ENCODE data around the gene RBPMS2.

The RBPMS2 gene

DNA sequence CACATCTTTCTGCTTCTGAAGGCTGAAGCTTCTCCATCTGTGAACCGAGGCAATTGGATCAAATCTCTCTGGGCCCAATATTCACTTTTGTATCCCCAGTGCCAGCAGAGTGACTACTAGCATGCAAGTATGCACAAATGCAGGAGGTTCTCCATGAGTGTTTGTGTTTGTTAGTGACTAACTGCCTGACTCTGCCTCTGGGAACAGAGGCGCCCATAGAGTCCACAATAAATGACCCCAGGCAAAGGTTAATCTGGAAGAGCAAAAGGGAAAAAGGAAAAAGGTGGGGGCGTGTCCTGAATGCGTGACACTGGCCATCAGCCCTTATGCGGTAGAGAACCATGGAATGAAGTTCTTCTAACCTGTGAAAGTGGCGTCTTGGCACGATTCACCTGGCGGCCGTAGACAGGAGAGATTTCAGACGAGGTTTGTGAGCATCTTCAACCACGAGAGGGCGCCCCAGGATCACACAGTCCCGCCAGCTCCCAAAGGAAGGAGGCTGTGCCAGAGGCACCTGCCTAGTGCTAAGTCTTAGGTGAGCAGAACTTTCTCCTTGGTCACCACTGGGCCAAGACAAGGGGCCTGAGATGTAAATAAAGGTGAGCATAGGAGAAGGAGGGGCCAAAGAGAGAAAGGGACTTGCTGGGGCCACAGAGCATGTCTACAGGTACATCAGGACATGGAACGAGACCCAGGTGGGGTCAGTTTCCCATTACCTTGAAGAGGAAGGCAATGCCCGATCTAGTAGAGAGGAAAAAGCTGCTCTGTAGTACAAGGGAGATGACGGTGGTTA lies 44.2 kb downstream of the RBPMS2 start:
- peak; percentile 20 to 23 for DNase-seq (ENCODE audit: low read depth in 2 of 2)

DNA sequence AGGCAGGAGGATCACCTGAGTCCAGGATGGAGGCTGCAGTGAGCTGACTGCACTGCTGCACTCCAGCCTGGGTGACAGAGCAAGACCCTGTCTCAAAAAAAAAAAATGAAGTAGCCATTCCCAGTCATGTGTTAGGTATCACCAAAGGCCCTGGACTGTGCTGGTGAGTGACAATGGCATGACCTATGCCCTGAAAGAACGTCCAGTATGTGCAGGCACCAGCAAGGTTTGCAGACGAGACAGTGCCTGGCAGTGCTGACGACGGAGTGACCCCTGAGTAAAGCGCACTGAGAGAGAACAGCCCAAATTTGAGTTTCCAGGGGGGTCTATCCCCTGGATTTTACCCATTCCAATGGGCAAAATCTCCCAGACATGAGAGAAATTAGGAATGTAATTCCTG lies 45.2 kb downstream of the RBPMS2 start:
- DNase-seq (ENCODE audit: low read depth in 2 of 2): no peak

DNA sequence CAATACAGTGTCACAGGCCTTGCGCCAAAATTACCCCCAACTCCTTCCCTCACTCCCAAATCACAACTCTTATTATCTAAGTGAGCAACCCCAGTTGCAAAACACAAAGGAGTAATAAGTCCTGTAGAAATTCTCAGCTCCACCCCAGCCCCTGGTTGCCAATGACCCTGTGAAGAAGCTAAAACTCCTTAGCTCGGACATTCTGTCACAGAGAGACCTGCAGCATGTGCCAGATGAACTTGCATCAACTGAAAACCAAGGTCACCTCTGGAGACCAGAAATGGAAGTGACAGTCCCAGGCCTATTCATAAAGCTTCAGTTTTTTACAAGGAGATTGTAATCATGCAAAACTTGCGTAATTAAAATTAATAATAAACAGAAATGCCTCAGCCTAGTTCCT lies 55.2 kb downstream of the RBPMS2 start:
- DNase-seq (ENCODE audit: low read depth in 2 of 2): no peak

DNA sequence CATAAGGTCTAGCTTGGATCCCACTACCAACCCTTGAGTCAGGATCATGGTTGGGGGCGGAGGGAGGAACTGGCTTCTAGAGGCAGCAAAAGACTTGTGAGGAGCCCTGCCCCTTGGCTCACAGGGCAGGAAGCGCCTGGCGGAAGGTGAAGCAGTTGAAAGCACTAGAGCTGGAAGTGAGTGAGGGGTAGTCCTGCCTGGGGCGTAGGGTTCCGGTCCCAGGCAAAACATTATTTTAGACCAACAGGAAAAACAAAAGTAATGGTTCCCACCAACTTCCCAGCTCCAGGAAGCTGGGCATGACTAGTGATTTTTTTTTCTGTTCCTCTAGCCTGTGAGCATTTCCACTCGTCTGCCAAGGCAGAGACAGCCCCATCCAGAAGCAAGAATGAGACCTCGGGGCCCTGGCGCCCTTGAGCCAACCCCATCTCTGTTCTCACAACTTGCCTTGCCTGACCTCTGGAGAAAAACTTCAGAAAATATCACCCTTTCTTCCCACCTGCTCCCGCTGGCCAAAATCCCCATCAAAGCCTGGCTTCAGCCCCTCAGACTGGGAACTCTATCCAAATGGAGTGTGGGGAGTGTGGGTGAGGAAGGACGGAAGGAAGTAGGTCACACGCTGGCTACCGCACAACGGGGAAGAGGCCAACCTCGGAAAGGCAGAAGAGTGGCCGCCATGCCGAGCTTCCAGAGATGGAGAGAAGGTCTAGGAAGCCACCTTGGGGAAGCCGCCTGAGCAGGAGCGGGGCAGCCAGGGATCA lies 57.5 kb downstream of the RBPMS2 start:
- DNase-seq (ENCODE audit: low read depth in 2 of 2): no peak

DNA sequence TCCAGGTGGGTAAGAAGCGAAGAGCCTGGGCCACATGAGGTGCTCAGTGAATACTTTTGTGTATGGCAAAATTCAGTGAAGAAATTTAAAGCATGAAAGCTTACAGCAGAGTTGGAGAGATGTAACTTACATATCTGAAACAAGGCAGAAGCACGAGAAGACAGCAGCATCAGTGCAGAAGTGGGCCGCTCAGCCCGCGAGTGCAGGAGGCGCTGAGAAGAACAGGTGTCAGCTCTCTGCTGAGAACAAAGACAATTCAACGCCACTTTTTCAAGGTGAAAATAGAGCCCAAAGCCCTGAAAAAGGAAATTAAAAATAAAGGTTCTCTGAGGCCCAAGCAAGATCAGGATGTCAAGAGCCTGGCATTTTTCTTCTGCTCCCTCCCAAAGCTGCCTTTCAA lies 58.3 kb downstream of the RBPMS2 start:
- no peak for DNase-seq (ENCODE audit: low read depth in 2 of 2)

DNA sequence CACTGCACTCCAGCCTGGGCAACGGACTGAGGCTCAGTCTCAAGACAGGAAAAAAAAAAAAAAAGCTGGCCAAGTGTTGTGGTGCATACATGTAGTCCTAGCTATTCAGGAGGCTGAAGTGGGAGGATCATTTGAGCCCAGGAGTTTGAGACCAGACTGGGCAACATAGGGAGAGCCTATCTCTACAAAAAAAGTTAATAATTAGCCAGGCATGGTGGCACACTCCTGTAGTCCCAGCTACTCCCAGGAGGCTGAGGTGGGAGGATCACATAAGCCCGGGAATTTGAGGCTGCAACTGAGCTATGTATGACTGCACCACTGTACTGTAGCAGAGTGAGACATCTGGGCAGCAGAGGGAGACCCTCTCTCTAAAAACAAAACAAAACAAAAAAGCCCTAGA lies 58.9 kb downstream of the RBPMS2 start:
- no peak for DNase-seq (ENCODE audit: low read depth in 2 of 2)

DNA sequence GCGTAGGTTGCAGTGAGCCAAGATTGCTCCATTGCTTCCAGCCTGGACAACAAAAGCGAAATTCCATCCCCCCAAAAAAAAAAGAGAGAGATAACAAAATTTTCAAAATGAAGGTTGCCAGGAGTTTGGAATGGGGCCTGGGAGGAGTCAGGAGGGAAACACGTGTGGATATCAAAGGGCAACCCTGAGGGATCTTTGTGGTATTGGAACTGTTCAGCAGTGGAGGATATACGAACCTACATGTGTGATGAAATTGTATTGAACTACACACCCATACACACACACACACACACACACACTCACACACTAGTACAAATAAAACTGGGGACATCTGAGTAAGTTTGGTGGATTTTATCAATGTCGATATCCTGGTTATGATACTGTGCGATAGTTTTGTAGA lies 61.8 kb downstream of the RBPMS2 start:
- no peak for DNase-seq (ENCODE audit: low read depth in 2 of 2)

DNA sequence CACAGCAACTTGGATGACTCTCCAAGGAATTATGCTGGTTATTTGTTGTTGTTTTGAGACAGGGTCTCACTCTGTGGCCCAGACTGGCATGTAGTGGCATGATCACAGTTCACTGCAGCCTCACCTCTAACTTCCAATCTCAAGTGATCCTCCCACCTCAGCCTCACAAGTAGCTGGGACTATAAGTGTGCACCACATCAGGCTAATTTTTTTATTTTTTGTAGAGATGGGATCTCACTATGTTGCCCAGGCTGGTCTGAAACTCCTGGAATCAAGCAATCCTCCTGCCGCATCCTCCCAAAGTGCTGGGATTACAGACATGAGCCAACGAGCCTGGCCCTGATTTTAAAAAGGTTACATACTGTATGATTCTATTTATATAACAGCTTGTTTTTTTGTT lies 63.0 kb downstream of the RBPMS2 start:
- DNase-seq (ENCODE audit: low read depth in 2 of 2): no peak

DNA sequence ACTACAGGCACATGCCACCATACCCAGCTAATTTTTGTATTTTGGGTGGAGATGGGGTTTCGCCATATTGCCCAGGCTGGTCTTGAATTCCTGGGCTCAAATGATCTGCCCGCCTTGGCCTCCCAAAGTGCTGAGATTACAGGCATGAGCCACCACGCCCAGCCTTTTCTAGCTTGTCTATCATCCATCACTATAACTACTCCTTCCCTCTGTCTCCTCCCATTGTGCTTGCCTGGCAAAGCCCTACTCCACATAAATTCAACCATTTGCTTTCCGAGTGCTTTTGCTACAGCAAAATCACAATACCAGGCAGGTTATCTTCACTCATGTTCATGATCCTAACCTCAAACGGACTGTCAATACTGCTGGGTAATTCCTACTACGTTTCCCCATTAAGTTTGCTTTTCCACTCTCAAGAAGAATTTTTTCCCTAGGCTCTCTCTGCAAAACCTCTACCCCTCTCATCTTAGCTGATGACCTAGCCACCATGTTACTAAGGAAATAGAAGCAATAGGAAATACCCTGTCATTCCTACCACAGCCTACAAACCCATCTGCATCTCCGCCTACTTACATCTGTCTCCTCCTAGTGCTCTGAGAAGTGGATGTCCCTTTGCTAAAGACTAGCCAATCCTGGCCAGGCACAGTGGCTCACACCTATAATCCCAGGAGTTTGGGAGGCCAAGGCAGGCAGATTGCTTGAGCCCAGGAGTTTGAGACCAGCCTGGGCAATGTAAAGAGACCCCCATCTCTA lies 64.5 kb downstream of the RBPMS2 start:
- no peak for DNase-seq (ENCODE audit: low read depth in 2 of 2)

DNA sequence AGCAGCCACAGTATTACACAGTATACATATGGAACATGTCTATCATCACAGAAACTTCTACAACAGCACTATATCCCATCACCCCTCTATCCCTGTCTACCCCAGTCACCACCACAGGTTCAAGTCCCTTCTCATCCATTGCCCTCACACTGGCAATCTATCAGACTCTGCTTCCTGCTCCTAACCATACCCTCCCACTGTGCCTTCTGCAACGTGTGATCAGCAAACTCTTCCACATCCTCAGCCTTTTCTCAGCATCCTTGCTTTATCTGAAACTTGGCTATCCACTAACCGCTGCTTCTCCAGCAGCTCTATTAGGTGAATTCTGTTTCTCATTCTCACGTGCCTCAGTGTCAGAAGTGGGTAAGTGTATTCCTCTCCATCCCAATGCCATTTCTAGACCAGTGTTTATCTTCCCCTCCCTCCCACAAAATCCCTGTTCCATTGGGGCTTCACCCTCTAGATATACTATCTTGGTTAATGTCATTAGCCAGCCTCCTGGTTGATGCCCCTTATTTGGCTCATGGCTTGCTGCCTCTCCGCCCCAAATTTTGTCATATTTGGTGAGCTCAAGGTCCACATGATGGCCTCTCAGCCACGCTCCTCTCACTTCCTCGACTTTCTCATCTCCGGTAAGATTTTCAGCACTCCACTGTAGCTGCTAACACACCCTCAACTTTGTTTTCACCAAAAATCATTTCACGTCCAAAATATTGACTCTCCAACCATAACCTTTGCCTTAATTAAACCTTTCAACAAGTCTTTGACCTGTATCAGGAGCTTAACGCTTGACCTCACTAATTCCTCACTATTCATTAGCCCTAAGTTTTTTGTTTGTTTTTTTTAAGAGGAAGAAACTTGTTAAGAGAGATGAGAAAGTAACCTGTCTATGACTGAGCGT lies 69.1 kb downstream of the RBPMS2 start:
- DNase-seq (ENCODE audit: low read depth in 2 of 2): no peak

DNA sequence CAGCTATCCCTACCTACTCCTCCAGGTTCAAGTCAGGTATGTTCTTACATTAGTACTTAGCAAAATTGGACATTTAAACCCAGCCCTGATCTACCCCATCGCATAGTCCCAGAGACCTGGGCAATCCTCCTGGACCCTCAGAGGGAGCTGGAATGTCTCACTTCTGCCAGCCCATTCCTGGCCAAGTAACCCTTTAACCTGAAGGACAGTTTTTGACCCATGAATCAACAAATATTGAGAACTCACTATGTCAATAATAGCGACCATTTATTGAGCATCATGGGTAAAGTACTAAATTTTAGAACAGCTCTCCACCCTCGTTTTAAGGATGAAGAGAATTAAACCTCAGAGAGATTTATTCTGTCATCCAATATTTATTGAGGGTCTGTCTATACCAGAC lies 70.4 kb downstream of the RBPMS2 start:
- DNase-seq (ENCODE audit: low read depth in 2 of 2): no peak

DNA sequence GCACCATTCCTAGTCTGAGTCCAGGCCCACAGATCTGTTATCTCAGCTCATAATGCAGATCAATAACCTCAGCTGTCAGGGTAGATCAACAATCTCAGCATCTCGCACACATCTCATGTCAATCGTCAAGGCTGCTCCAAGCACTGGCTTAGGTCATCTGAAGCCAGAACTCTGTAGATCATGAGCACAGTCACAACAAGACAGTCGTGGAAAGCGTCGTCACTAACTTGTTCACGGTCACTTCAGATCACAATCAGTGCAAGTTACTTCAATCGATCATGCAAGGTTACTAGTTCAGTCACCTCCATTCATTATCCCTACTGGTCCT lies 71.8 kb downstream of the RBPMS2 start:
- no peak for DNase-seq (ENCODE audit: low read depth in 2 of 2)

DNA sequence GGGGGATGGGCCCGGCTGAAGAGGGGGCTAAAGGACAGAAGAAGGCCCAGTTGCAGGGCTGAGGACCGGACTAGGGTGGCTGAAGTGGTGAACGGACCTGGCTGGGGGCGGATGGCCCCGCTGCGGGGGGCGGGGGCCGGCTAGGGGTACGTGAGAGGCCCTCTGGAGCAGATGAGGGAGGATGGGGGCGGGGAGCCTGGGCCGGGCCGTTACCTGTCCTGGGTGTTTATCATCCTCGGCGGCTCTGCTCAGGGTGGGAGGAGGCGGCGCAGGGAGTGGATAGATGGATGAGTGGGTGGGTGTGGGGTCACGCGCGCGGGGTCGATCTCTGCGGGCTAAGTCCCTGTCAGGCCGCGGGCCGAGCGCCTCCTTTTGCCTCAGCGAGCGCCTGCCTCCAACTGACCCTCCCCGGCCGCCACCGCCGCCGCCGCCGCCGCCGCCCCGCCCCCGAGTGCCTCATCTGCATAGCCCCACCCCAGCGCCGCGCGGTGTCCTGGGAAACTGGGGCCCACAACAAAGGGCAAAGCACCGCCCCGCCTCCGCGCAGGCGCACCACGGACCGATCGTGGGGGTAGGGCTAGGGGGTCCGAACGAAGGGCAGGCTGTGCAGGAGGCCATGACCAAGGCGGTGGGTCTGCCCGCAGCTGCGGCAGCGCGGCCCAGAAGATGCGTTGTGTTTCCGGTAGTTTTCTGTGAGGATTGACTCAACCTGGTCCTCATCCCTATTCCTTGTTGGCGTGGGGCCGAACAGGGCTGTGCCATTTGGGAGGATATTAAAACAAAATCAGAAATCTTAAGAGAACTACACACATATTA lies 72.4 kb downstream of the RBPMS2 start:
- DNase-seq (ENCODE audit: low read depth in 2 of 2): peak; percentile 87 to 89

DNA sequence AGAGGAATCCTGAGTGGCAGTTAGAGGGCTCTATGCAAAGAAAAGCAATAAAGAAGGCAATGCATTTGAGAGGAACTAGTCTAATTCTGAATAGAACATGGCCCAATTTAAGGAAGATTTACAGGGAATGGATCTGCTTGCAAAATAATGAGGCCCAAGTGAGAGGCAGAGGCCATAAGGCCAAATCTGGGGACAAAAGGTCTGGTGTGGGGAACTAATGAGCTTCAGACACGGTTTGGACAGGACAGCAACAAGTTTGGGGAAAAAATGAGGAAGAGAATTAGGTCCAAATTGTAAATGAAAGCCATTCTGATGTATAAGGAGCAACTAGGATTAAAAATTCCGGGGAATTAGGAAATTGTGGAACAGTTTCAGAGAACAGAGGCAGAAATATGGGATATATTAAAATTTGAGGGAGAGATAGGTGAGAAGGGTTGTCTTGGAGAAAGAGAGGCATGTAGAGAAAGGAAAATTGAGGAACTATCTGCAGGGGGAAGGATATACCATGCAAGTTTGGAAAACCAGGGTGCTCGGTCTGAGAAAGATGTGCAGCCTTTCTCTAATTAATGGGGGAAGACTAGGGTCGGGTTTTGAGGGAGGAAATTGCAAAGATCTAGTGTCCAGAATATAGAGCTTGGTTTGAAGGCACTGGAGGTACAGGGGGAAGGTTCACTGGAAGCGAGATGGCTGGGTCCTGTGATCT lies 73.8 kb downstream of the RBPMS2 start:
- no peak for DNase-seq (ENCODE audit: low read depth in 2 of 2)

DNA sequence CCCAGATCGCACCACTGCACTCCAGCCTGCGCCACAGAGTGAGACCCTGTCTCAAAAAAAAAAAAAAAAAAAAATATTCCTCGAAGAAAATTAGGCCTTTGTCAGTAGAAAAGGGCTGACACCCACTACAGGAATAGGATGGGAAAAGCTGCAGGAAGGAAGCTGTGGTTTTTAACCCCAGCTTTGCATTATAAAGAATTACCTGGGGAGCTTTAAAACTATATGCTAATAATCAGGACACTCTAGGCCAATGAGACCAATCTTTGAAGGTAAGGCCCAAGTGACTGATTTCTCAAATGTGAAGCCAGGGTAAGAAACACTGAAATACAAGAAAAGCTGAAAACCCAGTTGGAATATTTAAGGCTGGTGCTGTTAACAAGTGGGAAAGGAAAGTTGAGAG lies 74.3 kb downstream of the RBPMS2 start:
- DNase-seq (ENCODE audit: low read depth in 2 of 2): no peak

DNA sequence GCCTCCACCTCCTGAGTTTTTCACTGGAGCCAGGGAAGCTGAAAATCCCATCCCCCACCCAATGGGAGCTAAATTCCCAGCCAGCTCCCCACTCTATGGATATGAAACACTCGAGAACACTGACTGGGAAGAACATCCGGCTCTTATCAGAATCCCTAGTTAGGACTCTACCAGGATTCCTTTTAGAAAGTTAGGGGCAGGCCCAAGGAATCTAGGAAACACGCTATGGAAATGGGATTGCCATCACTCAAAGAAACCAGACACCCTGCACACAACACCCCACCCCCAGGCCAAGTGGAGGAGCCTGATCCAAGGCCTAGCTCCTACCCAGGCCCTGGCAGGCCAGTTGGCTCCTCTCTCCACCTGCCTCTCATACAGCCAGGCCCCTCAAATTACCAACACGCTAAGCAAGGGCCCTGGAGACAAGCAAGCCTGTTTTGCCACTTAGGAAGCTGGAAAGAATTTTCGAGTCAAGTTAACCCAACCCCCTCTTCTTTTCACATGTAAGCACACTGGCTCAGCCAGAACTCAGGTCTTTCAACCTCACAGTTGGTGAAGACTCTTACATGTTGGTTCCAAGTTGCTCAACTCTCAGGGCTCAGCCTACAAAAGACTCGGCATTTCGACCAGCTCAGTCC lies 75.5 kb downstream of the RBPMS2 start:
- peak; percentile 12 to 13 for DNase-seq (ENCODE audit: low read depth in 2 of 2)

DNA sequence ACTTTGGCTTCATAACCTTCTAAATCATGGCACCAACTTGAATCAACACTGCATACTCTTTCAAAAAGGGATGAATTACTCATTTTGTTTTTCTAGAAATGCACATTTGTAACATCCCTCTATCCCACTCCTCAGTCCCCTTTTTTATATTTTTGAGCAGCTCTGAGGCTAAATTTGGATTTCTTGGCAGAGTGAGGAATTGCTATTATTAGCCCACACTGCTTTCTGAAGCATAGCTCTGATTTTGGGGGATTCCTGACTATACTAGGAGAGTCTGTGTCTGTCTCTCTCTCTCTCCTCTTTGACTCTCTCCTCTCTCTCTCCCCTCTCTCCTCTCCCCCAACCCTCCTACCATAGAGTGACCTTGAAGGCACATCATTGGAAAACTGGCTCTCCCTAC lies 76.6 kb downstream of the RBPMS2 start:
- DNase-seq (ENCODE audit: low read depth in 2 of 2): no peak

DNA sequence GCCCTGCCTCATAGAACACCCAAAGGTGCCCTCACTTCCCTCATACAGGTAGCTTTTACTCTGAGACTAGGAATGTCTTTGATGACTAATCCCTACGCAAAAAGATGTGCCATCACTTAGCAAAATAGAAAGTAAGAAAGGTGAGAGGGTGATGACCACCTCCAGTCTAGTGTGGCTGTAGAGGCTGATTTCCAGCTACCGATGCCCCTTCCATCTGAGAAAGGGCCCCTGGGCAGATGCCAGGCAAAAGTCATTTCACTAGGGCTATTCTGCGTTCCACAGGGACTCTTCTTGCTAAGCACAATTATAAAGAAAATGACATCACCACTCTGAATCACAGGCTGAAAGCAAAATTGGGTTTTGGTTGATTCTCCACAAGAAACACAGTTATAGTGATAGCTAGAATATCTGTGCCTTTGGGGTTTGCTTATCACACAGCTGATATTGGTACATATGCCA lies 77.4 kb downstream of the RBPMS2 start:
- DNase-seq (ENCODE audit: low read depth in 2 of 2): no peak

DNA sequence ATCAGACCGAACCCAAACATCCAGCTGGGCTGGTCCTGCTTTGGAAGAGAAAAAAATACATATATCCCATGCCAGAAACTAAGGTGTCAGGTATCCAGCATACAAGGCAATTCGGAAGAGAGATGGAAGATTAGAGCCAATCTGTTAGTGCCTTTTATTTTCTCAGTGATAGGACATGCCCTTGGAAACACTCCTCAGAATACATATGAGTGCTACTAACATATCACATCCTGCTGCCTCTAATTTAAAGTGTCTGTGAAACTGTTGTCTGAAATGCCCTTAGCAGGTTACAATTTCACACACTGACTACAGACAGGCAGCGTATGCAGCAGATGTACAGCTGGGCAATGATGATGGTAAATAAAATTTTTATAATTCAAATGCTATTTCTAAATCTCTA lies 78.9 kb downstream of the RBPMS2 start:
- no peak for DNase-seq (ENCODE audit: low read depth in 2 of 2)

DNA sequence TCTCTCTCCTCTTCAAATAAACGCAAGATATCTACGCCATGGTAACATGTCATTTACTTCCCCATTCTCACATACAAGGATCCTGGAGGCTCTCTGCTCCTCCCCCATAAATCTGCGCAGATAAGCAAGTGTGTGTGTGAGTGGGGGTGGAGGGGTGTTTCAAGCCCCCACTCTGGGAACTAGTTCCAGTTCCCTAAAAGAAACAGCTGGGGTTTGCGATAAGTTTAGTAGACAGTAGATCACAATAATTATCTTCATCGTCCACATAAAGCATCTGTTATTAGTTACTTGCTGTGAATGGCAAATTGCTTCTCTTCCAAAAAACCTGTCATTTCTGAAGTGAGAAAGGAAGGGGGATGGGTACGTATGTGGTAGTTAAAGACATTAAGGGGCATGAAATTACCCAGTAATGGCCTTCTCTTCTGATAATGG lies 79.8 kb downstream of the RBPMS2 start:
- DNase-seq (ENCODE audit: low read depth in 2 of 2): no peak

All from fibroblast of skin of left quadriceps (primary cell).